HG03521 (cell line): ENCODE results near the gene COA3.

Experiments used
- ATAC-seq: cut with Tn5 transposase; IDR thresholded peaks from one replicate; pipeline ENCODE4 v1.9.1; 2021; ENCODE audit warnings: mild to moderate bottlenecking, moderate library complexity; ENCODE audit not compliant: unreplicated experiment

Gene COA3

DNA sequence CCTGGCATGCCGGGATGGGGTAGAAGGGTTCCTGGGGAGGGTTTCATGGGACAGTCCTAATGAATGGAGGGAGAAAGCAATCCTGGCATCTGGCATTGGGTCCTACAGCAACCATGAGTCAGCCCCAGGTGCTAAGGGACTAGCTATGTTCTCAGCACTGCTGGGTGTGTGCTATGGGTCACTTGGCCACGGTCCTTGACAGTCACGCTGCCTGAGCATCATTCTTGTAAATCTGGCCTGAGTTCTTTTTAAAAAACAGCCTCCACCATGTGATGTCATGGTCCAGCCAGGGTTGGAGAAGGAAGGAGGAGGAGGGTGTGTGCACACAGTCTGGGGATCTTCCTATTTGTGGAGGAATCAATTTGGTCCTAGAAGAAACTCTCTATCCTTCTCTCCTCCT, 43.7 kb downstream of the COA3 start:
- ATAC-seq = no peak

GRCh38 chr17:42751628-42752027, 46.9 kb downstream of the COA3 start:
- no peak for ATAC-seq

GRCh38 chr17:42750739-42751344, 47.7 kb downstream of the COA3 start:
- ATAC-seq = no peak

DNA sequence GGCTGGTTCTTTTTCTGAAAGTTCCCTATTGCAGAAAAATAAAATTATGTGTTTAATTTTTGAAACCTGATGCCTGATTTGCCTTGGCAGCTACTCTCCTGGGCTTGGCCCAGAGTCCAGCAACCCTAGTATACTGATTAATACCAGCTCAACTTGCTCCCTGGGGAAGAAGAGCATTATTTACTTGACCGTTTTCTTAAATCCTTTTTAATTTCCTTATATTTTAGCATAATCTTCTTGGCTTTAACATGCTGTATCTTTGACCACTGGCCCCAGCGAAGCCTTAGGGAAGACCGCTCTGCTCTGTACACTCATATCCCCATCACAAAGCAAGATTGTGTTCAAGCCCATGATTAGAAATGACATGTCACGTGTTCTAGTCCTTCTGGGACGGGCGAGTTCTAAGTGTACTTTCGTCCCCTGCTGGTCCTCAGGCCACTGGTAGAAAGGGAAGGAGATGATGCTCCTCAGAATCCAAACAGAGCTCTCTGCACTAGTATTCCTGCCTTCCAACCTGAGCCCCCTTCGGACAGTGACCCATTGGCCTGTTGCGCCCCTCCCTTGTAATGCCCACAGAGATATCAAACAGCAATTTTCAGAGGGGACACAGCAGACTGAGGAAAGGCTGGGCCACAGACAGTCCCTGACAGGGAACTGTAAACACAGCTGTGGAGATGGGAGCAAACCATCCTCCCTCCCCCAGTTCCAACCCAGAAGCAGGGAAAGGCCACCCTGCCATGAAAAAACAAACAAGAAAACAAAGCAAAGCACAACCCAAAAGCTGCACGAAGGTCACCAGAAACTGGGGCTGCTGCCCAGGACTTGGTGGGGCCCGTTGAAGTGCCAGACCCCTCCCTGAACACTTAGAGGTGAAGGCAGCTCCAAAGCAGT, 49.4 kb downstream of the COA3 start:
- ATAC-seq = no peak

GRCh38 chr17:42748202-42748907, 50.1 kb downstream of the COA3 start:
- no peak for ATAC-seq
